BE2C (cell line): ENCODE results near the gene TPCN1.

ENCODE experiments used
- DNase-seq: peaks from one replicate; pipeline ENCODE4 v3.0.0-alpha.2; 2020
- H3K27me3 ChIP-seq: fragments of 250-450 bp; sonication (Bioruptor Pico); 2 replicates; pipeline ENCODE4 v1.5.1; 2020; ENCODE audit warnings: mild to moderate bottlenecking
- H3K36me3 ChIP-seq: fragments of 250-450 bp; sonication (Bioruptor Pico); 2 replicates; pipeline ENCODE4 v1.5.1; 2020; ENCODE audit warnings: mild to moderate bottlenecking
- H3K4me1 ChIP-seq: fragments of 250-450 bp; sonication (Bioruptor Pico); 2 replicates; pipeline ENCODE4 v1.5.1; 2020
- H3K4me3 ChIP-seq: 2 replicates; pipeline ENCODE4 v1.5.1; 2011; ENCODE audit warnings: low read depth, low read length
- H3K9me3 ChIP-seq: fragments of 250-450 bp; sonication (Bioruptor Pico); 2 replicates; pipeline ENCODE4 v1.5.1; 2020
- TF ChIP-seq, protein P1 (sequence below): IDR thresholded peaks from 2 replicates; pipeline ENCODE4 v1.5.1; 2012; ENCODE audit warnings: mild to moderate bottlenecking, low read depth, low read length

TPCN1 gene

DNA sequence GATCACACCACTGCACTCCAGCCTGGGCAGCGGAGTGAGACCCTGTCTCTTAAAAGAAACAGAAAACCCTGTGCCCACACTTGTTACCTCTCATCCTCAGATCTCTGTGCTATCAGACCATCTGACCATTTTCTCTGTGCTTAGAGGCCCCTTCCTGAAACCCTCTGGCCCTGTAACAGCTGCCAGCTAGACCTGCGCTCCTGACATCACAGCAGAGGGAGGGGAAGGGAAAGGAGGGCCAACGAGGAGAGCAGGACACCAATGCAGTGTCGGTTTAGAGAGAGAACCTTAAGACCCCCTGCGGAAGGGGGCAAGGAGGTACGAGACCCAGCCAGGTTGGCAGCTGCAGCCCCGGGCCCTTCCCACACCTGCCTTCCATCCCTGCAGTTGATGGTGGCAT lies 71.3 kb downstream of the TPCN1 start:
- no peaks in the 10 kb centered on the region for H3K4me1 ChIP-seq
- no peak overlapping the region for H3K4me3 ChIP-seq
- H3K9me3 ChIP-seq, result no peaks in the 10 kb centered on the region
- TF ChIP-seq, protein P1, sequence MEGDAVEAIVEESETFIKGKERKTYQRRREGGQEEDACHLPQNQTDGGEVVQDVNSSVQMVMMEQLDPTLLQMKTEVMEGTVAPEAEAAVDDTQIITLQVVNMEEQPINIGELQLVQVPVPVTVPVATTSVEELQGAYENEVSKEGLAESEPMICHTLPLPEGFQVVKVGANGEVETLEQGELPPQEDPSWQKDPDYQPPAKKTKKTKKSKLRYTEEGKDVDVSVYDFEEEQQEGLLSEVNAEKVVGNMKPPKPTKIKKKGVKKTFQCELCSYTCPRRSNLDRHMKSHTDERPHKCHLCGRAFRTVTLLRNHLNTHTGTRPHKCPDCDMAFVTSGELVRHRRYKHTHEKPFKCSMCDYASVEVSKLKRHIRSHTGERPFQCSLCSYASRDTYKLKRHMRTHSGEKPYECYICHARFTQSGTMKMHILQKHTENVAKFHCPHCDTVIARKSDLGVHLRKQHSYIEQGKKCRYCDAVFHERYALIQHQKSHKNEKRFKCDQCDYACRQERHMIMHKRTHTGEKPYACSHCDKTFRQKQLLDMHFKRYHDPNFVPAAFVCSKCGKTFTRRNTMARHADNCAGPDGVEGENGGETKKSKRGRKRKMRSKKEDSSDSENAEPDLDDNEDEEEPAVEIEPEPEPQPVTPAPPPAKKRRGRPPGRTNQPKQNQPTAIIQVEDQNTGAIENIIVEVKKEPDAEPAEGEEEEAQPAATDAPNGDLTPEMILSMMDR, result no peak
- no peaks in the 10 kb centered on the region for H3K27me3 ChIP-seq
- DNase-seq, result no peak
- H3K36me3 ChIP-seq, result peaks cover 30% of the 10 kb centered on the region

DNA sequence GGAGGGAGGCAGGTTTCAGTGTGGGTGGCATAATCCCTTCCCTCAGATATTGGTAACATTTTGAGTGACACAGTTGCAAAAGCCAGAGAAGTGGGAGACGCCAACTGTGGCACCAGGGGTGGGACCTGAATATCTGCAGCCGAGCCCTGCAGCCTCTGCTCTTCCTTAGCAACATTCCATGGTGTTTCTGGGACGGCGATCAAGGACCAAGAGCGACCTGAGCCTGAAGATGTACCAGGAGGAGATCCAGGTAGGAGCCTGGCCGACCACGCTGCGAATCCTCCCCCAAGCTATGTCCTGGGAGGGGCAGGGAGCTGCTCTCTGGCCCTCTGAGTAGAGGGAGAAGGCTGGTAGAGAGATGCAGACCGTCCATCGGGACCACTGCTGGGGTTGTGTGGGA lies 71.8 kb downstream of the TPCN1 start:
- no peak for DNase-seq
- no peak overlapping the region for H3K4me3 ChIP-seq
- H3K9me3 ChIP-seq, result no peaks in the 10 kb centered on the region
- no peaks in the 10 kb centered on the region for H3K27me3 ChIP-seq
- peaks cover 29% of the 10 kb centered on the region for H3K36me3 ChIP-seq
- TF ChIP-seq, protein P1, result no peak
- H3K4me1 ChIP-seq, result no peaks in the 10 kb centered on the region

DNA sequence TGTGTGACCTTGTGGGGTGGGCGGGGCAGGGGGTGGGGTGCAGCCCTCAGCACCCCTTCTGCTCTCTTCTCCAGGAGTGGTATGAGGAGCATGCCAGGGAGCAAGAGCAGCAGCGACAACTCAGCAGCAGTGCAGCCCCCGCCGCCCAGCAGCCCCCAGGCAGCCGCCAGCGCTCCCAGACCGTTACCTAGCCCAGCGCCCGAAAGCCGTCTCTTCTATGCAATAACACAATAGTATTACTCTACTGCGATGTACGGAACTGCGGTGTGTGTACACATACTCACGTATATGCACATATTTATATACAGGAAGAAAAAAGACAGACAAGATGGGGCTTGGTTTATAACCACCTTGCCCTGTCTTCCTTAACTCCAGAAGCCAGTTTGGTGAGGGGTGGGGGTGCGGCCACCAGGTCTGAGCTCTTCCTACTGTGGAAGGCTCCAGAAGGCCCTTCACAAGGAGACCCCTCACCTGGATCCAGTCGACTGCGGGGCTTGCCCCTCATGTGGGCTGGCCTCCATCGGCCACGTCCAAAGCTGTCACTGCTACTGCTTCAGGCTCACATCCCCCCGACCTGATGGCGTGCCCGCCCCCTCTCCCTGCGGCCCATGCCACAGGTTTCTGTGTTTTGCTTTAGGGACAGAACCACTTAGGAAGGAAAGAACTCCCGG lies 74.8 kb downstream of the TPCN1 start:
- Histone ChIP-seq H3K36me3 (peaks cover 14% of the 10 kb centered on the region), H3K9me3 (no peaks in the 10 kb centered on the region), H3K4me1 (no peaks in the 10 kb centered on the region), H3K27me3 (no peaks in the 10 kb centered on the region), H3K4me3 (no peak overlapping the region)
- no peak for DNase-seq
- TF ChIP-seq, protein P1, result no peak

DNA sequence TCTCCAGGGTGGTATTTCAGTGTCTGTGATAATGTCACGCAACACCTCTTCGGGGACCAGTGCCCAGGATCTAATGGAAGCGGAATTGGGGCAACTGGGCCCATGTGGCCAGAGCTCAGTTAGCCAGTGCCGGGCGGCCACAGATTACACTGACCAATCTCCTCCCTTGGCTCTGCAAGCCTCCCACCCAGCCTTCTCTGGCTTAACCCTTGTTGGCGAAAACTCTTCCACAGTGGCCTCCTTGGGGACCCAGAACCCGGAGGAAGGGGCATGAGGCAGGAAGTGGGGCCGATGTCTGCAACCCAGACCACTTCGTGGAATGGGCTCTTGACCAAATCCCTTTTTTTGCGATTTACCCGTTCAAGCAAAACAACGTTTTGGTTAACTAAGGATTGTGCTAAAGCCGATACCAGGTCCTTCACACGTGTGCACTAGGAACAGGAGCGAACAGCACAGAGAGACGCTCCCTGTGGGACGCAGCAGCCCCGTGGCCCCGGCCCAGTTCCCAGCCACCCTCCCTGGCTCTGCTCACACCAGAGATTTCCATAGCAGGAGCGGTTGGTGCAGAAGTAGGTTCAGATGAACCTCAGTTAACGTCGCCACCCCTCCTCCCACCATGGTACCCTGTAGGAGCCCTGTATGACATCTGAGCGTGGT lies 75.4 kb downstream of the TPCN1 start:
- peaks cover 13% of the 10 kb centered on the region for H3K36me3 ChIP-seq
- no peaks in the 10 kb centered on the region for H3K4me1 ChIP-seq
- TF ChIP-seq, protein P1, result no peak
- H3K9me3 ChIP-seq, result no peaks in the 10 kb centered on the region
- DNase-seq, result no peak
- H3K27me3 ChIP-seq, result no peaks in the 10 kb centered on the region
- no peak overlapping the region for H3K4me3 ChIP-seq

DNA sequence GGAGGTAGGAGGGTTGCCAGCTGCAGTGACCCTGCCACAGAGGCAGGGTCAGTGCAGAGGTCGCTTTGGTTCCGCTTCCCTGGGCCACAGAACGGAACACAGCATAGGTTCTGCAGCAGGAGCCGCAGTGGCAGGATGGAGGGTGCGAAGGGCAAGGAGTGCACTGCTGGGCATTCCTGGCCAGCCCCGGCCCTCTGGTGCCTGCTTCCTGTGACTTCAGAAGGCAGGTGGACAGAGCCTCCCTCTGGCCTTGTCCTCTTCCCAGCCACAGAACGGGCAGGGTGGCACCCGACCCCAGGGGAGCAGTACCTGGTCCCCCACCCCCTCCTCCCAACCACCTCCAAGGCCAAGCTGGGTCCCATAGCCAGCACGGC lies 75.9 kb downstream of the TPCN1 start:
- Histone ChIP-seq H3K36me3 (peaks cover 13% of the 10 kb centered on the region), H3K9me3 (no peaks in the 10 kb centered on the region), H3K4me3 (no peak overlapping the region), H3K4me1 (no peaks in the 10 kb centered on the region), H3K27me3 (no peaks in the 10 kb centered on the region)
- TF ChIP-seq, protein P1, result no peak
- DNase-seq, result no peak

DNA sequence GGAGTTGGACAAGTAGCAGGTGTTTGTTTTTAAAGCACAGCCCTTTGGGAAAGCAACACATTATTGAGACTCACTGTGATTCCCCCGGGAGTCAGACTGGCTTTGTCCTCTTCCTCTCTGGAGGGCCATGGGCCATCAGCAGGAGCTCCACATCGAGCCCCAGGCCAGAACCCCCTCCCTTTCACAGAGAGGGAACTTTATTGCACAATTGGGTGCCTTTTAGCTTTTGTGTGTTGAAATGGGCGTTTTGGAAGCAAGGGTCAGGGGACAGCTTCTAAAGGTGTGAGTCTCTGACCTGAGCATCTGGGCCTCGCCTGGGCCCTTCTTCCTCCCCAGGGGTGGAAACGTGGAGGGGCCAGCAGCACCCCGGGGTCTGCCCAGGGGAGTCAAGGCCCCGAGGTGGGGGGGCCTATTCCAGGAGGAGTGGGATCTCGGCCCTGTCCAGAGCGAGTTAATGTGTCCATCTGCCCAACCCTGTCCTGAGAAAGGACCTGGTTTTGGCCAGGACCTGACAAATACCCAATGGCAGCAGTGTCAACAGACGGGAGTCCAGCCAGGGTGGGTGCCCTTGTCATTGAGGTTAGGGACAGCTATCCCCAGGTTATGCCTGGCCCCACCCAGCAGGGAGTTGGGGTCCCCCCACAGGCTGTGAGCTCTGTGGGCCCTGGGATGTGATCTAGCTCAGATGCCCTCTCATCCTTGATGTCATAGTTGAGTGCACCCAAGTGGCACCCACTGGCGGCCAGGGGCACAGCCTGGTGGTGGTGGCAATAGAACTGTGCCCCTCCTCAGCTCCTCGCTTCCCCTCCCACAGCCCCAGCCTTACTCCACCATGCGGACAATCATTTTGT lies 76.6 kb downstream of the TPCN1 start:
- DNase-seq, result no peak
- no peaks in the 10 kb centered on the region for H3K9me3 ChIP-seq
- no peak overlapping the region for H3K4me3 ChIP-seq
- peaks cover 12% of the 10 kb centered on the region for H3K36me3 ChIP-seq
- no peaks in the 10 kb centered on the region for H3K4me1 ChIP-seq
- TF ChIP-seq, protein P1, result no peak
- no peaks in the 10 kb centered on the region for H3K27me3 ChIP-seq
